ENCODE results near the gene ZBTB34.

Gene ZBTB34

DNA sequence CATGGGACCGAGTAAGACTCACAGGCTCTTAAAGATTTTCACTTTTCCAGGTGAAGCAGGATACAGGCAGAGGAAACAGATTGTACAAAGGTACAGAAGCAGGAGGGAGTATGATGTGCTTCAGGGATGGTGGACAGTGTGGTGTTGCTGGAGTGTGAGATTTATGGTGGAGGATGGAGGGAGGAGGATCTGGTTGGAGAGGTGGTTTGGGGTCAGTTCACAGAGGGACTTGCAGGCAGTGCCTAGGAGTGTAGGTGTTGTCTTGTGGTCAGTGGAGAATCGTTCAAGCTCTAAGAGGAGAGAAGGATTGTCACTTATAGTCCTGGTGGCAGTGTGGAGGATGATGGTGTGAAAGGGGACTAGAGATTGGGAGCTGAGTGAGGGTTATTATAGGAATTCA, 65.9 kb downstream of the ZBTB34 start:
- no peak overlapping the region for H3K27ac ChIP-seq
- H3K4me3 ChIP-seq, result no peak overlapping the region
- no peak for DNase-seq (ENCODE audit: low read depth, low spot score)
- H3K9ac ChIP-seq (ENCODE audit: insufficient read length), result no peak overlapping the region
- no peaks in the 10 kb centered on the region for H3K9me3 ChIP-seq (ENCODE audit: low read depth, low read length)
- no peak for TF ChIP-seq POLR2AphosphoS5 (IDR thresholded peaks at IDR 0.05; ENCODE audit: borderline replicate concordance, low read depth, low read length)
- TF ChIP-seq FOXP2 (optimal IDR thresholded peaks at IDR 0.05; ENCODE audit: control extremely low read depth, extremely low read length, insufficient read depth), result no peak
- no peaks in the 10 kb centered on the region for H3K36me3 ChIP-seq (ENCODE audit: insufficient read depth, low read length)

GRCh38 chr9:126927419-126927818, 67.0 kb downstream of the ZBTB34 start:
- Histone ChIP-seq H3K9ac (ENCODE audit: insufficient read length) (no peak overlapping the region), H3K27ac (no peak overlapping the region), H3K36me3 (ENCODE audit: insufficient read depth, low read length) (no peaks in the 10 kb centered on the region), H3K4me3 (no peak overlapping the region), H3K9me3 (ENCODE audit: low read depth, low read length) (no peaks in the 10 kb centered on the region)
- no peak for DNase-seq (ENCODE audit: low read depth, low spot score)
- TF ChIP-seq POLR2AphosphoS5 (IDR thresholded peaks at IDR 0.05; ENCODE audit: borderline replicate concordance, low read depth, low read length) (no peak), FOXP2 (optimal IDR thresholded peaks at IDR 0.05; ENCODE audit: control extremely low read depth, extremely low read length, insufficient read depth) (no peak), EZH2 (IDR thresholded peaks at IDR 0.05) (no peak)

- Histone ChIP-seq H3K36me3 (ENCODE audit: insufficient read depth, low read length) (no peaks in the 10 kb centered on the region), H3K9me3 (ENCODE audit: low read depth, low read length) (no peaks in the 10 kb centered on the region), H3K27ac (no peak overlapping the region), H3K4me3 (no peak overlapping the region), H3K9ac (ENCODE audit: insufficient read length) (no peak overlapping the region)
- no peak for DNase-seq (ENCODE audit: low read depth, low spot score)
- no peak for TF ChIP-seq FOXP2 (optimal IDR thresholded peaks at IDR 0.05; ENCODE audit: control extremely low read depth, extremely low read length, insufficient read depth)
- TF ChIP-seq EZH2 (IDR thresholded peaks at IDR 0.05), result no peak
- TF ChIP-seq POLR2AphosphoS5 (IDR thresholded peaks at IDR 0.05; ENCODE audit: borderline replicate concordance, low read depth, low read length), result no peak
Measured at GRCh38 chr9:126932871-126933321, 72.5 kb downstream of the ZBTB34 start.

GRCh38 chr9:126933334-126933980, 73.0 kb downstream of the ZBTB34 start:
- H3K4me3 ChIP-seq, result no peak overlapping the region

GRCh38 chr9:126934441-126934840, 74.0 kb downstream of the ZBTB34 start:
- H3K4me3 ChIP-seq, result no peak overlapping the region
- TF ChIP-seq EZH2 (IDR thresholded peaks at IDR 0.05) (no peak), POLR2AphosphoS5 (IDR thresholded peaks at IDR 0.05; ENCODE audit: borderline replicate concordance, low read depth, low read length) (no peak), FOXP2 (optimal IDR thresholded peaks at IDR 0.05; ENCODE audit: control extremely low read depth, extremely low read length, insufficient read depth) (no peak)
- no peak overlapping the region for H3K27ac ChIP-seq
- no peaks in the 10 kb centered on the region for H3K36me3 ChIP-seq (ENCODE audit: insufficient read depth, low read length)
- no peak overlapping the region for H3K9ac ChIP-seq (ENCODE audit: insufficient read length)
- no peak for DNase-seq (ENCODE audit: low read depth, low spot score)
- no peaks in the 10 kb centered on the region for H3K9me3 ChIP-seq (ENCODE audit: low read depth, low read length)

More at GRCh38 chr9:126933334-126933980, 73.0 kb downstream of the ZBTB34 start:
- Histone ChIP-seq H3K27ac (no peak overlapping the region), H3K36me3 (ENCODE audit: insufficient read depth, low read length) (no peaks in the 10 kb centered on the region), H3K9me3 (ENCODE audit: low read depth, low read length) (no peaks in the 10 kb centered on the region), H3K9ac (ENCODE audit: insufficient read length) (no peak overlapping the region)
- no peak for TF ChIP-seq POLR2AphosphoS5 (IDR thresholded peaks at IDR 0.05; ENCODE audit: borderline replicate concordance, low read depth, low read length)
- TF ChIP-seq FOXP2 (optimal IDR thresholded peaks at IDR 0.05; ENCODE audit: control extremely low read depth, extremely low read length, insufficient read depth), result no peak
- no peak for TF ChIP-seq EZH2 (IDR thresholded peaks at IDR 0.05)
- no peak for DNase-seq (ENCODE audit: low read depth, low spot score)

Data from SK-N-MC (cell line).